Measurements from ENCODE around the gene VAT1L.
A peak's percentile ranks its signal among the peaks of the same experiment; 100 is the strongest.

VAT1L gene

DNA sequence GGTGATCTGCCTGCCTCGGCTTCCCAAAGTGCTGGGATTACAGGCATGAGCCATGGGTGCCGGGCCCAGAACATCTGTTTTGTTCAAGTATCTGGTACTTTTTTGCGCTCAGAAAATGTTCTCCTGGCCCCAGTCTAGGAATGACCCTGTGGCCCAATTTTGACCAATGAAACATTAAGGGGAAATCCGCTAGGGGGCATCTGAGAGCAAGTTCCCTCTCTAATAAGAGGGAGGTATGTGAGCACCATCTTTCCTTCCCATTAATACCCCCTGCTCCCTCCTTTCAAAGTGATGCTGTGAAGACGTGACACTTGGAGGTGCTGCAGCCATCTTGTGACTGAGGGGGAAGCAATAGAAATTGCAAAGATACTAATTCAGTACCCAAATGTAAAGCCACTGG is 217.5 kb downstream of the VAT1L start:
- no peak overlapping the region for H3K4me3 ChIP-seq (ENCODE audit: low read depth, low read length)
- TF ChIP-seq, protein P1, sequence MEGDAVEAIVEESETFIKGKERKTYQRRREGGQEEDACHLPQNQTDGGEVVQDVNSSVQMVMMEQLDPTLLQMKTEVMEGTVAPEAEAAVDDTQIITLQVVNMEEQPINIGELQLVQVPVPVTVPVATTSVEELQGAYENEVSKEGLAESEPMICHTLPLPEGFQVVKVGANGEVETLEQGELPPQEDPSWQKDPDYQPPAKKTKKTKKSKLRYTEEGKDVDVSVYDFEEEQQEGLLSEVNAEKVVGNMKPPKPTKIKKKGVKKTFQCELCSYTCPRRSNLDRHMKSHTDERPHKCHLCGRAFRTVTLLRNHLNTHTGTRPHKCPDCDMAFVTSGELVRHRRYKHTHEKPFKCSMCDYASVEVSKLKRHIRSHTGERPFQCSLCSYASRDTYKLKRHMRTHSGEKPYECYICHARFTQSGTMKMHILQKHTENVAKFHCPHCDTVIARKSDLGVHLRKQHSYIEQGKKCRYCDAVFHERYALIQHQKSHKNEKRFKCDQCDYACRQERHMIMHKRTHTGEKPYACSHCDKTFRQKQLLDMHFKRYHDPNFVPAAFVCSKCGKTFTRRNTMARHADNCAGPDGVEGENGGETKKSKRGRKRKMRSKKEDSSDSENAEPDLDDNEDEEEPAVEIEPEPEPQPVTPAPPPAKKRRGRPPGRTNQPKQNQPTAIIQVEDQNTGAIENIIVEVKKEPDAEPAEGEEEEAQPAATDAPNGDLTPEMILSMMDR (IDR thresholded peaks at IDR 0.05; ENCODE audit: borderline replicate concordance, insufficient read depth, low read depth, low read length) = peak; percentile 49

DNA sequence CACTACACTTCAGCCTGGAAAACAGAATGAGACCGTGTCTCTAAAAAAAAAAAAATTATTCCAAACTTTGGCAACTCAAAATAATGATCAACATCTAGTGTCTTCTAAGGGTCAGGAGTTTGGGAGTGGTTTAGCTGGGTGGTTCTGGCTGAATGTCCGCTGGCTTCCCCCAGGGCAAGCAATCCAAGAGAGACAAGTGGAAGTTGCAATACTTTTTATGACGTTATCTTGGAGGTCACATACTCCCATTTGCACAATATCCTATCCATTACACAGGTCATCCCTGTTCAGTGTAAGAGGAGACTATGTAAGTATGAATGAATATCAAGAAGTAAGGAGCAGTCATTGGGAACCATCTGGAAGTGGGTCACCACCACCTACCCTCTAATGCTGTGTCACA is 218.8 kb downstream of the VAT1L start:
- H3K4me3 ChIP-seq (ENCODE audit: low read depth, low read length) = no peak overlapping the region
- TF ChIP-seq, protein P1 (IDR thresholded peaks at IDR 0.05; ENCODE audit: borderline replicate concordance, insufficient read depth, low read depth, low read length) = no peak

- H3K4me3 ChIP-seq (ENCODE audit: low read depth, low read length) = no peak within 1 kb of the TSS
- TF ChIP-seq, protein P1 (IDR thresholded peaks at IDR 0.05; ENCODE audit: borderline replicate concordance, insufficient read depth, low read depth, low read length) = no peak
These were observed 234.1 kb downstream of the VAT1L start, which contains the start of gene CLEC3A for GRCh38 chr16:78022347-78023060. TSS of gene CLEC3A (plus strand) at chr16:78022548. CDS start at chr16:78022627, 79 bp downstream.

GRCh38 chr16:78024159-78024558 is 235.8 kb downstream of the VAT1L start:
- no peak overlapping the region for H3K4me3 ChIP-seq (ENCODE audit: low read depth, low read length)
- TF ChIP-seq, protein P1 (IDR thresholded peaks at IDR 0.05; ENCODE audit: borderline replicate concordance, insufficient read depth, low read depth, low read length) = no peak

- TF ChIP-seq, protein P1 (IDR thresholded peaks at IDR 0.05; ENCODE audit: borderline replicate concordance, insufficient read depth, low read depth, low read length) = no peak
- no peak overlapping the region for H3K4me3 ChIP-seq (ENCODE audit: low read depth, low read length)
These were observed 237.3 kb downstream of the VAT1L start for GRCh38 chr16:78025631-78026030.

- H3K4me3 ChIP-seq (ENCODE audit: low read depth, low read length) = no peak overlapping the region
- TF ChIP-seq, protein P1 (IDR thresholded peaks at IDR 0.05; ENCODE audit: borderline replicate concordance, insufficient read depth, low read depth, low read length) = no peak
These were observed 239.7 kb downstream of the VAT1L start for GRCh38 chr16:78028018-78028417.

Data from GM12875 (cell line).